Measurements from ENCODE around the gene SSC4D. TPM values are rescaled to one million over a fixed set of nuclear protein-coding genes. Genes with fewer than 3 reads are reported as not detected.

Gene SSC4D
- total and polyA plus RNA-seq, 9 of the 15 experiments (the other 6 are each of a cell fraction or from before 2014, with no cell fraction given) = 0.06 to 1.1 (median 0.85) TPM; not detected in 1

DNA sequence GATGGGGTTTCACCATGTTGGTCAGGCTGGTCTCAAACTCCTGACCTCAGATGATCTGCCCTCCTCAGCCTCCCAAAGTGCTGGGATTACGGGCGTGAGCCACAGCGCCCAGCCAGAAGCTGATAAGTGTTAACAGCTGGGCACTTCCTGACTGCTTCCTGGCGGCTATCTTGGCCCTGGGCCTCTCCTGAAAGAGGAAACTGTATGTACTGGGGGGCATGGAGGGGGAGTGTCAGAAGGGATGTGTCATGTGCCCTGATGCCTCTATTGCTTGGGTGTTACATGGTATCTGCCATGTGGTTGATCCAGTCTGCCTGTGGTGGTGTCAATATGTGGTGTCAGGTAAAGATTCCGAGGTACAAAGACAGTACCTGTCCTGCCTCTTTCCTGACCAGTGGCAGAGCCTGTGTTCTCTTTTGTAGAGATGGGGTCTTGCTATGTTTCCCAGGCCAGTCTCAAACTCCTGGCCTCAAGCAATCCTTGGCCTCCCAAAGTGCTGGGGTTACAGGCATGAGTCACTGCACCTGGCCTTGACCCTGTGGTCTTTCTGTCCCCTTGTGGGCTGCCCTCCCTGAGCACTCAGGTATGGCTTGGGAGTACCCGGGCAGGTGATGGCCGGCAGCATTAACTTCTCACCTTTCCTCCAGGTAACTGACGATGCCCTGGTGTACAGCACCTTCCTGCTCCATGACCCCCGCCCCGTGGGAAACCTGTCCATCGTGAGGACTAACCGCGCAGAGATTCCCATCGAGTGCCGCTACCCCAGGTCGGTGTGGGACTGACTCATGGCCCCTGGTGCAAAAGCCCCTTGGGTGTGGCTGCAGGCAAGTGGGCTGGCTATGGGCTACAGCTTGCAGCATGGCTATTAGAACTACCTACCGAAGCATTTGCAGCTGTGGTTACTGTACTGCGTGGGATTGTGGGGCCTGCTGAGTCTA, 19.6 kb upstream of the SSC4D start (continued):
- TF ChIP-seq RCOR1 (IDR thresholded peaks at IDR 0.05; ENCODE audit: borderline replicate concordance in 1 of 2, low read depth in 2 of 2, low read length in 2 of 2) (0 out of 4 replicates have a peak, but pooled peaks of 1 of the 2 experiments have one; percentile 19), ZFPM2 (CRISPR knock-in tag; IDR thresholded peaks at IDR 0.05) (no peak), GATAD2B (IDR thresholded peaks at IDR 0.05; ENCODE audit: borderline replicate concordance) (no peak), SOX6 (IDR thresholded peaks at IDR 0.05) (no peak), FOXJ3 (CRISPR knock-in tag; IDR thresholded peaks at IDR 0.05) (no peak), MAZ (CRISPR knock-in tag; conservative IDR thresholded peaks at IDR 0.05 in 1 of 2, IDR thresholded peaks at IDR 0.05 in 1 of 2) (no peak), IRF2 (CRISPR knock-in tag; IDR thresholded peaks at IDR 0.05) (no peak), CBFA2T3 (IDR thresholded peaks at IDR 0.05) (peak; percentile 66), ZNF583 (CRISPR knock-in tag; IDR thresholded peaks at IDR 0.05) (no peak), ETV1 (tag; conservative IDR thresholded peaks at IDR 0.05; ENCODE audit: low read depth) (peak; percentile 73), TAL1 (IDR thresholded peaks at IDR 0.05) (peak; percentile 28; the same call in 1 of the 2 replicates), FOXM1 (IDR thresholded peaks at IDR 0.05; ENCODE audit: low read depth) (no peak), FOXM1 (CRISPR knock-in tag; IDR thresholded peaks at IDR 0.05; ENCODE audit: low read depth) (no peak), PRPF4 (IDR thresholded peaks at IDR 0.05; ENCODE audit: insufficient read depth, low read depth, low read length, poor library complexity, severe bottlenecking) (no peak), CEBPG (CRISPR knock-in tag; IDR thresholded peaks at IDR 0.05) (peak; percentile 86), CEBPG (tag; conservative IDR thresholded peaks at IDR 0.05 in 1 of 2, IDR thresholded peaks at IDR 0.05 in 1 of 2) (peak in 1 of 2 experiments; percentile 59; a peak in 2 of 4 replicates), XRCC4 (IDR thresholded peaks at IDR 0.05; ENCODE audit: extremely low read depth, insufficient read depth, insufficient read length) (no peak), ZKSCAN8 (CRISPR knock-in tag; IDR thresholded peaks at IDR 0.05) (peak; percentile 32; the same call in 1 of the 2 replicates)
- TF ChIP-seq, protein P1, sequence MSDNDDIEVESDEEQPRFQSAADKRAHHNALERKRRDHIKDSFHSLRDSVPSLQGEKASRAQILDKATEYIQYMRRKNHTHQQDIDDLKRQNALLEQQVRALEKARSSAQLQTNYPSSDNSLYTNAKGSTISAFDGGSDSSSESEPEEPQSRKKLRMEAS (CRISPR knock-in tag; IDR thresholded peaks at IDR 0.05) = peak; percentile 35; the same call in 1 of the 2 replicates
- TF ChIP-seq, protein P2, sequence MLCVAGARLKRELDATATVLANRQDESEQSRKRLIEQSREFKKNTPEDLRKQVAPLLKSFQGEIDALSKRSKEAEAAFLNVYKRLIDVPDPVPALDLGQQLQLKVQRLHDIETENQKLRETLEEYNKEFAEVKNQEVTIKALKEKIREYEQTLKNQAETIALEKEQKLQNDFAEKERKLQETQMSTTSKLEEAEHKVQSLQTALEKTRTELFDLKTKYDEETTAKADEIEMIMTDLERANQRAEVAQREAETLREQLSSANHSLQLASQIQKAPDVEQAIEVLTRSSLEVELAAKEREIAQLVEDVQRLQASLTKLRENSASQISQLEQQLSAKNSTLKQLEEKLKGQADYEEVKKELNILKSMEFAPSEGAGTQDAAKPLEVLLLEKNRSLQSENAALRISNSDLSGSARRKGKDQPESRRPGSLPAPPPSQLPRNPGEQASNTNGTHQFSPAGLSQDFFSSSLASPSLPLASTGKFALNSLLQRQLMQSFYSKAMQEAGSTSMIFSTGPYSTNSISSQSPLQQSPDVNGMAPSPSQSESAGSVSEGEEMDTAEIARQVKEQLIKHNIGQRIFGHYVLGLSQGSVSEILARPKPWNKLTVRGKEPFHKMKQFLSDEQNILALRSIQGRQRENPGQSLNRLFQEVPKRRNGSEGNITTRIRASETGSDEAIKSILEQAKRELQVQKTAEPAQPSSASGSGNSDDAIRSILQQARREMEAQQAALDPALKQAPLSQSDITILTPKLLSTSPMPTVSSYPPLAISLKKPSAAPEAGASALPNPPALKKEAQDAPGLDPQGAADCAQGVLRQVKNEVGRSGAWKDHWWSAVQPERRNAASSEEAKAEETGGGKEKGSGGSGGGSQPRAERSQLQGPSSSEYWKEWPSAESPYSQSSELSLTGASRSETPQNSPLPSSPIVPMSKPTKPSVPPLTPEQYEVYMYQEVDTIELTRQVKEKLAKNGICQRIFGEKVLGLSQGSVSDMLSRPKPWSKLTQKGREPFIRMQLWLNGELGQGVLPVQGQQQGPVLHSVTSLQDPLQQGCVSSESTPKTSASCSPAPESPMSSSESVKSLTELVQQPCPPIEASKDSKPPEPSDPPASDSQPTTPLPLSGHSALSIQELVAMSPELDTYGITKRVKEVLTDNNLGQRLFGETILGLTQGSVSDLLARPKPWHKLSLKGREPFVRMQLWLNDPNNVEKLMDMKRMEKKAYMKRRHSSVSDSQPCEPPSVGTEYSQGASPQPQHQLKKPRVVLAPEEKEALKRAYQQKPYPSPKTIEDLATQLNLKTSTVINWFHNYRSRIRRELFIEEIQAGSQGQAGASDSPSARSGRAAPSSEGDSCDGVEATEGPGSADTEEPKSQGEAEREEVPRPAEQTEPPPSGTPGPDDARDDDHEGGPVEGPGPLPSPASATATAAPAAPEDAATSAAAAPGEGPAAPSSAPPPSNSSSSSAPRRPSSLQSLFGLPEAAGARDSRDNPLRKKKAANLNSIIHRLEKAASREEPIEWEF (CRISPR knock-in tag; IDR thresholded peaks at IDR 0.05) = no peak
- TF ChIP-seq, protein P3, sequence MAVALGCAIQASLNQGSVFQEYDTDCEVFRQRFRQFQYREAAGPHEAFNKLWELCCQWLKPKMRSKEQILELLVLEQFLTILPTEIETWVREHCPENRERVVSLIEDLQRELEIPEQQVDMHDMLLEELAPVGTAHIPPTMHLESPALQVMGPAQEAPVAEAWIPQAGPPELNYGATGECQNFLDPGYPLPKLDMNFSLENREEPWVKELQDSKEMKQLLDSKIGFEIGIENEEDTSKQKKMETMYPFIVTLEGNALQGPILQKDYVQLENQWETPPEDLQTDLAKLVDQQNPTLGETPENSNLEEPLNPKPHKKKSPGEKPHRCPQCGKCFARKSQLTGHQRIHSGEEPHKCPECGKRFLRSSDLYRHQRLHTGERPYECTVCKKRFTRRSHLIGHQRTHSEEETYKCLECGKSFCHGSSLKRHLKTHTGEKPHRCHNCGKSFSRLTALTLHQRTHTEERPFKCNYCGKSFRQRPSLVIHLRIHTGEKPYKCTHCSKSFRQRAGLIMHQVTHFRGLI (CRISPR knock-in tag; IDR thresholded peaks at IDR 0.05) = peak; percentile 92; the same call in 1 of the 2 replicates

All from K562 (cell line).